ENCODE data around the gene IQCE.

DNA sequence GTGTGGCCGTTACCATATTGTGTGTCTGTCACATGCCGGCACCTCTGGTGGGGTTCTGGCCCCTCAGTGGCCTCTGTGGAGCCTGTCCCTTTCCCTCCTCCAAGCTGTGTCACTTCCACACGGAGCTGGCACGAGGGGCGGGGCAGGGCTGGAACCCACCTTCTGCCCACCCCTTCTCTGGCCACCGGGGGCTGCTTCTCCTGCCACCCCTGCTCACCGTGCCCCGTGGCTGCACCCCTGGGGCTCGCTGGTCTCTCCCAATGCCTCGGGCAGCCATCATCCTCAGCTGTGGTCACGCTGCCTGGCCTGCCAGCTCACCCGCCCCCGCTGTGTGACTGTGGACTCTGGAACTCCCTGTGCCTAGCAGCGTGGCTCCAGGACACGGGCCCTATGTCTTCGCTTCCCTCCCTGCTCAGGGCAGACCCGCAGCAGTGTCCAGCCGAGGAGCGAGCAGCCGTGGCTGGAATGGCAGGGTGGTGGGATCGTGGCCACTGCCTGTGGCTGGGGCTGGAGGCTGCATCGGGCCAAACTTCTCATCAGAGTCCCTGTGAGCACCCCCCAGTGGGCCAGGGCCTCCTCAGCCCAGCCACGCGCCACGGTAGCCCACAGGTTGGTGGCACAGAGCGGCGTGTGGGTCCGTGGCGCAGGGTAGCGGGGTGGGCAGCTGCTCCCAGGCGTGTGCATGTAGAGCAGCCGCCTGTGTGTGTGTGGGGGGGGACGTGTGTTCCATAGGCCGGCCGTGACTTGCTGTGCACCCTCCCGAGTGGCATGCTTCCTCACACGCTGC is 81.1 kb downstream of the IQCE start:
- TF ChIP-seq CTCF (IDR thresholded peaks at IDR 0.05; ENCODE audit: poor library complexity) (no peak), EZH2 (IDR thresholded peaks at IDR 0.05; ENCODE audit: borderline replicate concordance) (no peak)
